HG03066 (cell line): ENCODE data around the gene DCST1.

Experiments
- ATAC-seq: cut with Tn5 transposase; IDR thresholded peaks from one replicate; pipeline ENCODE4 v1.9.1; 2021; ENCODE audit warnings: low read depth; ENCODE audit not compliant: unreplicated experiment

DCST1 gene

DNA sequence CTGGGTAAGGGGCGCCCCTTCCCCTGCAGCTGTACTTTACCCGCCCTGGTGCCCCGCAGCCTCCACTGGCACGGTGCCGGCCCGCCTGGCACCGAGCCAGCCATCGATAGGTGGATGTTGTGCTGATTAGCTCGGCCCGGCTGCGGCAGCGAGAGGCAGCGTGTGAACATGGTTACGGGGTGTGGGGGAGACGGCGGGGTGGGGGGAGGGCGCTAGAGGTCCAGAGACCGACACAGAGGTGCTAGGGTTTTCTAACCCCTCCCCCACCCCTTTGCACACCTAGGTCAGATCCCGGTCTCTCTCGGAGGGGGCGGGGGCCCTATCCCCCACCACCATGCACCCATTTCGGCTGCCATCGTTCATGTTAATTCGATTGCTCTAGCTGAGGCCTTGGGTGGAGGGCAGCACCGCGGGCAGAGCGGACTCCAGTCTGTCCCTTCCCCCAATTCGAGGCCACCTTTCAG is 36.6 kb downstream of the DCST1 start:
- ATAC-seq: no peak

DNA sequence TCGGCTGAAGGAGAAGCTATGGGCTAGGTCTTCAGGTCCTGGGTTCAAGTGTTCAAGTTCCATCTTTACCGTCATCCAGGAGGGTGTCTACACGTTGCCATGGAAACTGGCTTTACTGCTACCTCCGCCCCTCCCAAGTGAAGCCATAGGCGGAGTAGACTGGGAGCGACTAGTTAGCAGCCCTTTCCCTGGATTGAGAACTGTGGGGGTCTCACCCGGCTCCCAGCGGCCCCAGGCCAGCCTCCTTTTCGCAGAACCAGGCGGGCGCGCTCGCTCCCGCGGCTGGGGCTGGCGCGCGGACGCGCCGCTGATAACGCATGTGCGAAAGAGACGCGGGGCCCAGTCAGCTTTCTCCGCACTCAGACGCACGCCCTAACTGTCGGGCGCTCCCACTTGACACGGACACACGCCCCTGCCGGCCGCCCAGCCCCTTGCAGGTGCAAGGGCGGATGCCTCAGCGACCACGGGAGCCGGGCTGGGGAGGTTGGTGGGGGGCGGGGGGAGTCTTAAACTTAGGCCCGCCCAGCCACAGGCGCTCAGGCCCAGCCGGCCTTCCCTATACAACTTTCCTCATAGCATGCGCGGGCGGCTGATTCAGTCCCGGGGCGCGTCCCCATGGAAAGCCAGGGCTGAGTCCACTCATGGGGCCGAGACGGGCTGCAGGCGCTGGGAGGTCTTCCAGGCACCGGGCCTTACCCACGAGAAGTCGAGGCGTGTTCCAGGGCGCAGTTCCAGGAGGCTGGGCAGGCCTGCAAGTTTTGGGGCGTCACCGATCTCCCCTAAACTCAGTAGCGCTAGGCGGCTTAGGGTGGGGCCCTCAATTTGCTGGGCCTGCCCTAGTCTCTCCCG is 37.3 kb downstream of the DCST1 start:
- ATAC-seq: no peak

DNA sequence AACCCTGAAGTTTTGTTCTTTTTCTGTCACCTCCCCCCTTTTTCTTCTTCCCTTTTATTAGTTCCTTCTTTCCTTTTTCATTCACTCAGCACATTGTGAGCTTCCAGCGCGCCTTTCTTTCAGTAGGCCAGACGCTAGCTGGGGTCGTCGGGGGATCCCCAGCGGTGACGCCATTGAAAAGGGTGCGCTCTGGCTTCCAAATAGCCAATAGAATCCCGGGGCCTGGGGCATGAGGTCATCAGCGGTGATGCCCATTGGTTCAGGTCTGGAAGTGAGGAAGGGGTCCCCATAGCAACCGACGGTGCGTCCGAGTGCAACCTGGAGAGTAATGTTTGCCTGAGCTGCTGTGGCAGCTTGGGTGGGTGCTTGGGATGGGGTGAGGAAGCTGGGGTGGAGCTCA is 38.1 kb downstream of the DCST1 start:
- ATAC-seq: no peak

DNA sequence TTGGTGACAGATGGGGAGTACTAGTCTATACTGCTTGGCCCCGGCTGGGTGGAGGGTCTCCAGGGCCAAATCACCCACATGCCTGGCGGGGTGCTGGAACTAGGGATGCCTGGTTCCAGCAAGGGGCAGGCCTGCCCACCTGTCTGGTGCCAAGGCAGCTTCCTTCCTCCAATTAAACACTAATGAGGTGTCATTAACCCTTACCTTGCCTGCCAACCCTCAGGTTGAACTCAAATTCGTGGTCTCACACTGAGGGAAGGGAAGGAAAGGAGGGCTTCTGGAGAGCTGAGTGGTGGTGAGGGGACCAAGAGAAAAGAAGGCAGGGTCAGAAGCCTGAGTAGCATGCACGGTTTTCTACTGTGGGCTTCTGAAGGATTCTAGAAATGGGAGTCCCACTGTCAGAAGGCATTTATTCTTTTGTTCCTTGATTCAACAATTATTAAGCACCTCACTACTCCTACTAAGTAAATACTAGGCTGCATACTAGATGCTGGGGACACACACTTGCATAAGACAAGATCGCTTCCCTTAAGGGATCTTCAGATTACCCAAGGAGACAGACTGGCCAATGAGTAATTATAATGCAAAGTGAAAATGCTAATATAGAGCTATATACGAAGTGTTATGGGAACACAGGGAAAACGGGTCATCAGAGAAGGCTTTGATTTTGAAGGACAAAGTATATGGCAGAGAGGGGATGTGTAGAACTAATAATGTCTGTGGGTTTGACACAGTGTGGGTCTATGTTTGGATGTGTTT is 39.1 kb downstream of the DCST1 start:
- ATAC-seq: no peak

DNA sequence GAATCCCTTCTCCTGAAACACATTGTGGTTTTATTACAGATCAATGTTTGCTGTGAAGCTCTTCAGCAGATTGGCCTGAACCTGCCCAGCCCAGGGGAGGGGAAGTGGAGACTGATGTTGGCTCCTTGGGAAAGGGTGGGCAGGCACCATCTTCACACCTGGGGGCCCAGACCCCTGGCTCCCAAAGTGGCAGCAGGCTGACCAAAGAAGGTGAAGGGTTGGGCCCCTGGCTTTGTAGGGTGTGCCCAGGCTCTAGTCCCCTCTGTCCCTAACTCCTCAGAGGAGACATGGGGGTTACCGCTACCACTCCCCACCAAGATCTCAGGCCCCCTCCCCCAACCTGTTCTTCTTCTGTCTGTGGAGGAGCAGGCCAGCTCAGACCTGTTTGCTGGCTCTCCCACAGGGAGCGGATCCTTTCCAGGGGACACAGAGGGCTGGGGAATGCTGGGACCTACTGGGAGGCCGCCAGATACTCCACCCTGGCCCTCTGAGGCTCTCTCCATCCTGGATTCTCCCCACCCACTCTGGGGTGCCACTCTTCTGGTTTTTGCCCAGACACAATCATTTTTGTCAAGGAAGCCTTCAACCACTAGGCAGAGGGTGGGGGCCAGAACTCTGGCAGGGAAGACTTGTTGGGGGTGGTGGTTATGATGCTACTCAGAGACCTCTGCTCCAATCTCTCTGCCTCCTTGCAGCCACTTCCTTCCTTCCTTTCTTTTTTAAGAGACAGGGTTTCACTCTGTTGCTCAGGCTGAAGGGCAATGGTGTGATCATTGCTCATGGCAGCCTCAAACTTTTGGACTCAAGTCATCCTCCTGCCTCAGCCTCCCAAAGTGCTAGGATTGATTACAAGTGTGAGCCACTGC is 40.0 kb downstream of the DCST1 start:
- no peak for ATAC-seq

DNA sequence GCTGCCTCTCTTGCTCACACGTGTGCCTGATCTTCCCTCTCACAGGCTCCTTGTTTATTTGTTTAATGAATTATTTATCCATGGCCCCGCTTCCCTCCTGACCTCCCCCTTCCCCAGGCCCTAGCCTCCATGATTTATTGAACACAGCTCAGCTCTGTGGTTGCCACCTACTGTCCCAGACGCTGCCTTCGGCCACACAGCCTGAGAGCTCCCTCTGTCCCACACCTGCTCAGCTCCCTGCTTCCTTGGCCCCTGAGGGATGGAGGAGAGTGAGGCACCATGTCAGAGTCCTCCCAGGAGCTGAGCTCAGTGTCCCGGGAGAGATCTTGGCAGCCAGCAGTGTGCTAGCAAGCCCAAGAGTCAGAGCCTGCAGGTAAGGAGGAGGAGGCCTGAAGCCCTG is 41.9 kb downstream of the DCST1 start:
- ATAC-seq: no peak

DNA sequence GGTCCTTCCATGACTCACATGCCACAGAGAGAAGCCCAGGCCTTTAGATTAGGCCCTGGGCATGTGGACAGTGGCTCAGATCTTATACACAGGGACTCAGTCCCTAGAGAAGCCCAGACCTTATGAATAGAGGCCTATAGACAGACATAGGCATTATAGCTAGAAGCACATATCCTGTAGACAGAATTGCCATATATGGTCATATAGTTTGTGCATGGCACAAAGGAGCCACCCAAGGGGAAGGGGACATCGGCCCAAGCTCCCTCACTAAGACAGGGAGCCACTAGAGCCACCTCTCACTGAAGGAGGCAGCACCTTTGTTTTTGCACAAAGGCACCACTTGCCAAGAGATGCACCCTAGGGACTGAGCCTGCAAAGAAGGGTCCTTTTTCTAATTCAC is 42.7 kb downstream of the DCST1 start:
- ATAC-seq: no peak

DNA sequence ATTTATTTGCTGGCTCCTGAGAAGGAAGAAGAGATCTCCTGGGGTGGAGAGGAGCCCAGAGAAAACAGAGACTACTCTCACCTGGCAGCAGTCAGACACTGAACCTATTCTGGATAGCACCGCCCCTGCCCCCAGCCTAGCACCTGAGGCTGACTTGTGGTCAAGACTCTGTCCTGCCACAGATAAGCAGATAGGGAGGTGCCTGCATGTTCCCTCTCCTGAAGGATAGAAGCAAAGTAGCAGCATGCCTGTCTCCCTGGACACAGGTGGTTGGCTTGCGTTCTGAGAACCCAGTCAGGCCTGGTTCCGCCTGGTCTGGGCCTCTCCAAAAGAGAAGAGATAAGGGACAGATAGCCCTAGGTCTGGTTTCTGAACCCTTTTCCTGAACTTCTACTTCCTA is 43.7 kb downstream of the DCST1 start:
- no peak for ATAC-seq

DNA sequence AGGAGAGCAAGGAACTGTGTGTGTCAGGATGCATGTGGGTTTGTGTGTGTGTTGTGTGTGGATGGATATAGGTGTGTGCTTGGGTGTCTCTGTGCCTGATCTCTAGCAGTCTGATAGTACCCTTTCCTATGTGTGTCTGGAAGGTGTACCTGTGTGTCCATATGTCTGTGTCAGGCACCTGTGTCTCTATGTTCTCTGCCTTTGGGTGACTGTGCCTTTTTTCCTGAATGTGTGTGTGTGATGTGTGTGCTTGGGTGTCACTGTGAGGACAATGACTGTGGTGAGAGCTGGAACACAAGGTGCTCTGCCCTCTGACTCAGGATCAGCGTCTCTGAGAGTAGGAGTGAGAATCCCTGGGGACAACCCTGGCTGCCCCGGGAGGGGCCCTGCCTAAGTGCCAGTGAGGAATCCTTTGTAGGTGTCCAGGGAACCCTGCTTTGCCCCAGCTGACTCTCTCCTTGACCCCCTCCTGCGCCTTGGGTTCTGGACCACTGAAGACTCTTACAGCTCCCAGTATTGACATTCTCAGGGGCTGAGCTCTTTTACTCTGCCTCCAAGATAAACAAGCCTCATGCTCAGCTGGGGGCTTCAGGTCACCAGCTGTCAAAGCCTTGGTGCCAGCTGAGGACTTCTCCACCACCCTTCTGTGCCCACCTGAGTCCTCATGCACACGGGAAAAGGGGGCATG is 44.3 kb downstream of the DCST1 start:
- ATAC-seq: no peak

DNA sequence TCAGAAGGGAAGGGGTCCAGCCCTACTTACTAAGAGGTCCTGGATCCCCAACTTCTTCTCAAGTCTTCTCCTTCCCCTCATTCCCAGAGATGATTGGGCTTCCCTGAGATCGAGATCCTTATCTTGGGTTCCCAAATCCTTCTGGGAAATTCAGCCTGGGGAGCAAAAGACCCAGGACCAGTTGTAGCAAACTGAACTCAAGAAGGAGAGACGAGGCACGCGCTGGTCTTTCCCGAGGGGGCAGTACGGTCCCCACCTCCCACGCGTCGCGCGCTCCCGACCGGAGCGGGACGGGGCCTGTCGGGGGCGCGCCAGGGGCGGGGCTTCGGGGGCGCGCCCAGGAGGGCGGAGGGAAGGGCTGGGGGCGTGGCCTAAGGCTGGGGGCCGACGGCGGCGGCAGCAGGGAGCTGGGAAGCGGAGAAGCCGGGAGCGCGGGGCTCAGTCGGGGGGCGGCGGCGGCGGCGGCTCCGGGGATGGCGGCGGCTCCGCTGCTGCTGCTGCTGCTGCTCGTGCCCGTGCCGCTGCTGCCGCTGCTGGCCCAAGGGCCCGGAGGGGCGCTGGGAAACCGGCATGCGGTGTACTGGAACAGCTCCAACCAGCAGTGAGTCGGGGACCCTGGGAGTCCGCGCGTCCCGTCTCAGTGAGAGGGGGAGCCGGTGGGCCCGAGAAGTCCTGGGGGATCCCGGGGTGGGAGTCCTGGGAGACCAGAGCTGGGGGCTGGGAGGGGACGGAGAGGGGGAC is 45.0 kb downstream of the DCST1 start, which contains the start of gene EFNA3:
Gene EFNA3 (plus strand): TSS at position 369 of the 741 bp plus-strand sequence. CDS start 105 bp downstream, at position 474.
- ATAC-seq: no peak

DNA sequence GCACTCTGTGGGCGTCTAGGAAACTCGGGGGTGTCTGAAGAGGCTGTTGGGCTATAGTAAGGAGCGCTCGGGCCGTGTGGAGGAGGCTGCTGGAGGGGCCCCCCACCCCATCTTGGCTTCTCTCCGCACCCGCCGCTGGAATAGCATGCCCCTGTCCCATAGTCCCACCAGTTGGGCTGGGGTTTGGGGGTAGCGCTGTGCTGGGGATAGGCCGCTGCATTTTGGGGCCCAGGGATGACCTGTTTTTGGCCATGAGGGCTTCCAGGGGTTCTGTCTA is 45.5 kb downstream of the DCST1 start:
- no peak for ATAC-seq

DNA sequence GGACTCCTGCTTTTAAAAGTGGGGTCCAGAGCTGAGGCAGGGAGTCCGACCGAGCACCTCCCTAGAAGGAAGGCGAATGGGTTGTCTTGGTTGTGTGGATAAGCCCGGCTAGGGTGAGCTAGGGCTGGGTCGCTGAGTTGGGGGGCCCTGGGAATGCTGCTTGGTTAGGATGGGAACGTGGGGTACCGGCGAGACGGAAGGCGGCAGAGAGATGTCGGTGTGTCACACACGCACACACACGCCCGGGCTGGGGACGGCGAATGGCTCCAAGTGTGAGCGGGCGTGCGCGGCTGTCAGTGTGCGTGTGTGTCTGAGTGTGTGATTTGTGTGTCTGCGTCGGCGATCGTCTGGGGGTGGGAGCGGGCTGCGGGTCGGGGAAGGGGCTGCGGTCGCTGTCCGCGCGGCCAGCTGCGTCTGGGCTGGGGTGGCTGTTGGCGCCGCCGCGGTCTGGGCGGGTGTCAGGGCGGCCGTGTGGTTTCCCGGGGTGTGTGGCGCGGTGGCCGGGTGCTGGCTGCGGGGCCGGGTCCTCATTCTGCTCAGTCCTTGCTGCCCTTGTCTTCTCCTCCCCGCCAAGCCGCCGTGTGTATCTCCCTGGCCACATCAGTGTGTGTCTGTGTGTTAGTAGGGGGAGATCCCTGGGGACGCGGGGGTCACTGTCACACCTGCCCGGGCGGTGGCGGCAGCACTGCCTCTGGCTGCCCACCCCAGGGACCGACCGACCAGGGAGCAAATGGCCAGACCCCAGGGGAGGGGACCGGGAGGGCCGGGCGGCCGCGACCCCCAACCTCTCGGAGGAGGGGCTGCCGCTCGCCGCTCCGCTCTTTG is 46.1 kb downstream of the DCST1 start:
- ATAC-seq: no peak

DNA sequence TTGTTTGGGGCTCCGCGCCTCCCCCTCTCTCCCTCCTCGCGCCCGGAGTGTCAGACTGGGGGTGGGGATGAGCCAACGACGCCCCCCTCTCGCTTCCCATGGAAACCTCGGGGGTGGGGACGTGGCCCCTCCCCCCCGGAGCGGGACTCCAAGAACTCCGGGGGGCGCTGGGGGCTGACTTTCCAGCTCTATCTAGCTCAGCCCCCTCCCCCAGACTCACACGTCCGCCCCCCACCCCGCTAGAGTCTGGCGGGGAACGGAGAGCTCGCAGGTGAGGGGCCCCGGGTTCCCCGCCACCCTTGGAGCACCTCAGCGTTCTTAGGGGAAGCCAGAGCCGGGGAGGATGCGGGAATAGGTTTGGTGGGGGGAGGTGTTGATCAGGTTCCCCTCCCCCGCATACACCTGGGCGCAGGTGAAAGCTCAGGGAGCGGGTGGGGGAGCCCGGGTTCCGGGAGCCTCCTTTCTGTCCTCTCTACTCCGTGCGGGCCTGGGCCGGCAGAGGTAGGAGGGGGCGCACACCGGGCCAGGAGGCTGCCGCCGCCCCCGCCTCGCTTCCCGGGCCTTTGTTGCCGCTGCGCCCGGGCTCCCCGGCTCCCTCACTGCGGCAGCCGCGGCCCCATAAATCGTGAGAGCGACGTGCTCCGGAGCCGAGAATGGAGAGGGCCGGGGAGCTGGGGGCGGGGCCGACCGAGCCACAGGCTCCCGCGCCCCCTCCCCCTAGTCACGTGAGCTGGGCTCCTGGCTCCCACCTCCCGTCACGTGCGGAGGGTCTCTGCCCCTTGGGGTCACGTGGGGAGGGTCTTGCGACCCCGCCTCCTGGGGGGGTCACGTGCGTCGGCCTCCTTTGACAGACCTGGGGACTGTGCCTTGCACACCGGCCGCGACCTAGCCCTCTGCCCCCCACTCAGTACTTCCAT is 46.9 kb downstream of the DCST1 start:
- ATAC-seq: no peak

DNA sequence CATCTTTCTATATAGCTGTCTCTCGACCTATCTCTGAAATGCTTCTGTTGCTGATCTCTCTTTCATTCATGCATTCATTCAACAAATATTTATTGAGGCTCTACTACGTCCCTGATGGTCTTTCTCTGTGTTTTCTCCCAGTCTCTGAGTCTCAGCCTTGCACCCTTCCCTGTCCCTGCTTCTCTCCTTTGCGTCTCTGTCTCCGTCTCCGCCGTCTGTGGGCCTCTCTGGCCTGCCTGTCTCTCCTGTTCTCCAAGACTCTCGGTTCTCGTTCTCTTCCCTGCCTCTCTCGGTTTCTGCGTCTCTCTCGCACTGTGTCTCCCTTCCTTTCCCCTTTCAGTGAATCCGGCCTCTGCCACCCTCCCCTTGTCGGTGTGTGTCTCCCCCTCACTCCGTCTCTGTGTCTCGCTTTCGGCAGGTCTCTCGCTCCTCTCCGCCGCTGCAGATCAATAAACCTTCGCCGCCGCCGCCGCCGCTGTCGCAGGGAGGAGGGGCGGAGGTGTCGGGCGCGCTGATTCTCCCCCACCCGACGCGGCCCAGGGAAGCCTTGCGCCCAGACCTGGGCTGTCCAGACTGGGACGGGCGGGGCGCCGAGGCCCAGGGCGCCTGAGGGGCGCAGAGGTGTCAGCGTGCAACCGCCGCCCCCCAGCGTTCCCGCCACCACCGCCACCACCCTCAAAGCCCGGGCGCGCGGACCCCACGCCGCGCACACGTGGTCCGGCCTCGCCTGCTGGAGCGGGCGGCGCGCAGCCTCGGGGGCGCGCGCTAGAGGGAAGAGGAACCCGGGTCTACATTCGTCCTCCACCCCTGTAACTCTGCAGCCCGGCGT is 48.1 kb downstream of the DCST1 start:
- no peak for ATAC-seq

DNA sequence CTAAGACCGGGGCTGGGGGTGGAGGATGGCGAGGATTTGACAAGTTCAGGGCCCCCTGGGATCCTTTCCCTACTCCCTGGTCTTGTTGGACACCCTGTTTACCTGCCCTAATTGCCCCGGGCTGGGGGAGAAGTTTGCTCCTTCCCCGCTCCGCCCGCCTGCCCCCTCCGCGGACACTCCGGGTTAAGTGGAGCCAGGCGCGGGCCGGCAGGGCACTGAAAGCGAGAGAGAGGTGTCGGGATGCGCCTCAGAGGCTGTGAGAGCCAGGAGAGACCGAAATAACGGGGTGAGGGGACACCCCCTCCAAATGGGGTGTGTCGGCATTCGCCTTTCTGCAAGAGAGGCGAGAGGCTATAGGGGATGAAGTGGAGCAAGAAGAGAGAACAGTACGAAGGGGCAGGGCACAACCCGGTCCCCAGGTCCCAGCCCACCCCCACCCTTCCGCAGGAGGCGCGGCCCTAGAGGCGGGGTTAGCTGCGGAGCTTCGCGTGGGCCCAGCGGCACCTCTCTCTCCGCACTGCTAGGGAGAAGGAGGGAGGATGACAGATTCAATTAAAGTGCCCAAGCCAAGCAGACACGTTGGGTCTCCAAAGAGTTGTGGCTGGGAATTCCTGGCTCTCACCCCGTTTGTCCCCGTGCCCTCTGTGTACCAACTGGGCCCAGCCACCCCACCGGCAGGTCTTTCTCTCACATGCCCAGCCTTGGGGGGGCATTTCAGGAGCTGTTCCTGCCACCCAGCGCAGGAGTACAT is 48.9 kb downstream of the DCST1 start:
- no peak for ATAC-seq

DNA sequence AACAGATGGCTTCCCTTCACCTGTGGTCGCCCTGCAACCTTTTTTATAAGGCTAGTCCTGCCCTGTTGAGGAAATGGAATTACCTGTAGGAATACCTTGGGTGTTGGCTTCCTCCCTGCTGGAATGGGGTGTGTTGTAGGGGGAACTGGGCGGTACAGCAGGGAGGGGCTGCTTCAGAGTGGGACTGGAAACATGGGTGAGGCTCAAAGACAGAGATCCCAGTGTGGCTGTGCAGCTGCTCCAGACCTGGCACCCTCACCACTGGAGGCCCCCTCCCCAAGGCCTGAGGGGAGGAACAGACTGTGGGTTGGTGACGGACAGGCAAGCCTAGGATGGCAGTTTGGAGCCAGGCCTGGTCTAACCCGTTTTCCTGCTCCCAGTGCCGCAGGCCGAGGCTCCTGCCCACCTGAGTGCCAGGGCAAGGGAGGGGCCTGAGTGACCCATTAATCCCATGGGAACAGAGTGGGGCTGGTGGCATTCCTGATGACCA is 49.5 kb downstream of the DCST1 start:
- ATAC-seq: no peak
